Measurements from ENCODE around the gene CSF3R.

GRCh38 chr1:36528361-36529349, 45.9 kb upstream of the CSF3R start:
- TF ChIP-seq, protein P1, sequence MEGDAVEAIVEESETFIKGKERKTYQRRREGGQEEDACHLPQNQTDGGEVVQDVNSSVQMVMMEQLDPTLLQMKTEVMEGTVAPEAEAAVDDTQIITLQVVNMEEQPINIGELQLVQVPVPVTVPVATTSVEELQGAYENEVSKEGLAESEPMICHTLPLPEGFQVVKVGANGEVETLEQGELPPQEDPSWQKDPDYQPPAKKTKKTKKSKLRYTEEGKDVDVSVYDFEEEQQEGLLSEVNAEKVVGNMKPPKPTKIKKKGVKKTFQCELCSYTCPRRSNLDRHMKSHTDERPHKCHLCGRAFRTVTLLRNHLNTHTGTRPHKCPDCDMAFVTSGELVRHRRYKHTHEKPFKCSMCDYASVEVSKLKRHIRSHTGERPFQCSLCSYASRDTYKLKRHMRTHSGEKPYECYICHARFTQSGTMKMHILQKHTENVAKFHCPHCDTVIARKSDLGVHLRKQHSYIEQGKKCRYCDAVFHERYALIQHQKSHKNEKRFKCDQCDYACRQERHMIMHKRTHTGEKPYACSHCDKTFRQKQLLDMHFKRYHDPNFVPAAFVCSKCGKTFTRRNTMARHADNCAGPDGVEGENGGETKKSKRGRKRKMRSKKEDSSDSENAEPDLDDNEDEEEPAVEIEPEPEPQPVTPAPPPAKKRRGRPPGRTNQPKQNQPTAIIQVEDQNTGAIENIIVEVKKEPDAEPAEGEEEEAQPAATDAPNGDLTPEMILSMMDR (IDR thresholded peaks at IDR 0.05; ENCODE audit: insufficient read depth, low read depth, low read length) = no peak
- no peak for TF ChIP-seq EZH2 (IDR thresholded peaks at IDR 0.05; ENCODE audit: insufficient read depth, low read length)

All from astrocyte (in vitro differentiated cells and primary cell).